HG03378 (cell line): ENCODE data around the gene ITPKB.

Experiments
- ATAC-seq: cut with Tn5 transposase; IDR thresholded peaks from one replicate; pipeline ENCODE4 v1.9.1; 2021; ENCODE audit warnings: mild to moderate bottlenecking, moderate library complexity; ENCODE audit not compliant: unreplicated experiment

ITPKB gene

GRCh38 chr1:226653311-226653921 lies 85.7 kb downstream of the ITPKB start:
- ATAC-seq, result peak; percentile 58

- no peak for ATAC-seq
Observed at GRCh38 chr1:226652613-226653012, 86.5 kb downstream of the ITPKB start.

GRCh38 chr1:226651732-226652105 lies 87.4 kb downstream of the ITPKB start:
- ATAC-seq, result no peak

GRCh38 chr1:226651041-226651731 lies 87.9 kb downstream of the ITPKB start:
- ATAC-seq, result no peak

- ATAC-seq, result no peak
Observed at GRCh38 chr1:226650236-226650841, 88.7 kb downstream of the ITPKB start.

- no peak for ATAC-seq
Observed at GRCh38 chr1:226649780-226650179, 89.3 kb downstream of the ITPKB start.

GRCh38 chr1:226649244-226649643 lies 89.8 kb downstream of the ITPKB start:
- no peak for ATAC-seq

- ATAC-seq, result no peak
Observed at GRCh38 chr1:226648421-226648820, 90.7 kb downstream of the ITPKB start.

GRCh38 chr1:226647719-226648118 lies 91.4 kb downstream of the ITPKB start:
- no peak for ATAC-seq

- no peak for ATAC-seq
Observed at GRCh38 chr1:226646870-226647449, 92.1 kb downstream of the ITPKB start.

- no peak for ATAC-seq
Observed at GRCh38 chr1:226646026-226646869, 92.8 kb downstream of the ITPKB start.

- no peak for ATAC-seq
Observed at GRCh38 chr1:226645279-226645976, 93.7 kb downstream of the ITPKB start.

GRCh38 chr1:226644541-226645176 lies 94.4 kb downstream of the ITPKB start:
- no peak for ATAC-seq

GRCh38 chr1:226643611-226644540 lies 95.2 kb downstream of the ITPKB start:
- peak; percentile 41 for ATAC-seq

- ATAC-seq, result peak; percentile 71
Observed at GRCh38 chr1:226643177-226643576, 95.9 kb downstream of the ITPKB start.

- ATAC-seq, result no peak
Observed at GRCh38 chr1:226642421-226642820, 96.7 kb downstream of the ITPKB start.

GRCh38 chr1:226641671-226642231 lies 97.3 kb downstream of the ITPKB start:
- no peak for ATAC-seq

GRCh38 chr1:226640321-226641136 lies 98.6 kb downstream of the ITPKB start:
- ATAC-seq, result no peak
